ENCODE data around the gene GNA15. TPM values are rescaled to one million over a fixed set of nuclear protein-coding genes. Genes with fewer than 3 reads are reported as not detected.

GNA15 gene
- total RNA-seq, 6 experiments from 2014 or later = 0.31 to 3.9 (median 0.83) TPM

- WGBS (ENCODE audit: insufficient coverage, low coverage, low lambda C conversion rate, missing lambda C conversion rate) = 100% methylated on average over 3 of the region's 14 CpGs
- H3K9me3 ChIP-seq = no peaks in the 10 kb centered on the region
- H3K27me3 ChIP-seq = no peaks in the 10 kb centered on the region
- ATAC-seq (no peak), DNase-seq (no peak)
- no peak overlapping the region for H3K27ac ChIP-seq
- H3K36me3 ChIP-seq = no peaks in the 10 kb centered on the region
- intact Hi-C loops (cut with DNase I) = no loop called here
- no peak for TF ChIP-seq POLR2A (IDR thresholded peaks at IDR 0.05)
- TF ChIP-seq CTCF (IDR thresholded peaks at IDR 0.05) = no peak
- H3K4me3 ChIP-seq = no peak overlapping the region
- peaks cover 0 to under 1% (median 0%) of the 10 kb centered on the region in 4 donors for H3K4me1 ChIP-seq
Measured at GRCh38 chr19:3192684-3193083, 56.9 kb downstream of the GNA15 start.

GRCh38 chr19:3193256-3194105 is 57.6 kb downstream of the GNA15 start:
- TF ChIP-seq POLR2A (IDR thresholded peaks at IDR 0.05) (no peak), CTCF (IDR thresholded peaks at IDR 0.05) (no peak)
- no peaks in the 10 kb centered on the region for H3K36me3 ChIP-seq
- H3K27me3 ChIP-seq = no peaks in the 10 kb centered on the region
- ATAC-seq (no peak), DNase-seq (no peak)
- intact Hi-C loops (cut with DNase I) = no loop called here
- H3K27ac ChIP-seq = no peak overlapping the region
- WGBS (ENCODE audit: insufficient coverage, low coverage, low lambda C conversion rate, missing lambda C conversion rate) = 88% methylated on average over 5 of the region's 40 CpGs
- no peaks in the 10 kb centered on the region for H3K9me3 ChIP-seq
- no peak overlapping the region for H3K4me3 ChIP-seq
- H3K4me1 ChIP-seq = no peaks in the 10 kb centered on the region

GRCh38 chr19:3194106-3195087 is 58.6 kb downstream of the GNA15 start:
- whole genome bisulfite sequencing (ENCODE audit: insufficient coverage, low coverage, low lambda C conversion rate, missing lambda C conversion rate) = 87% methylated on average over 15 of the region's 17 CpGs
- no peaks in the 10 kb centered on the region for H3K4me1 ChIP-seq
- ATAC-seq (no peak), DNase-seq (no peak)
- intact Hi-C loops (cut with DNase I) = no loop called here
- TF ChIP-seq CTCF (IDR thresholded peaks at IDR 0.05) = no peak
- no peak for TF ChIP-seq POLR2A (IDR thresholded peaks at IDR 0.05)
- H3K27me3 ChIP-seq = no peaks in the 10 kb centered on the region
- no peaks in the 10 kb centered on the region for H3K36me3 ChIP-seq
- no peaks in the 10 kb centered on the region for H3K9me3 ChIP-seq
- no peak overlapping the region for H3K27ac ChIP-seq
- H3K4me3 ChIP-seq = no peak overlapping the region

GRCh38 chr19:3196064-3196932 is 60.5 kb downstream of the GNA15 start:
- Histone ChIP-seq H3K9me3 (no peaks in the 10 kb centered on the region), H3K27ac (no peak overlapping the region), H3K4me1 (no peaks in the 10 kb centered on the region), H3K36me3 (no peaks in the 10 kb centered on the region), H3K27me3 (no peaks in the 10 kb centered on the region), H3K4me3 (no peak overlapping the region)
- TF ChIP-seq CTCF (IDR thresholded peaks at IDR 0.05) (no peak), POLR2A (IDR thresholded peaks at IDR 0.05) (no peak)
- no peak for ATAC-seq
- DNase-seq = peak in 1 of 3 donors; percentile 46
- intact Hi-C loops (cut with DNase I) = no loop called here
- no CpG with 5 or more reads among the region's 42 CpGs for WGBS (ENCODE audit: insufficient coverage, low coverage, low lambda C conversion rate, missing lambda C conversion rate)
